ENCODE measurements around the gene BCL7A.

The BCL7A gene

DNA sequence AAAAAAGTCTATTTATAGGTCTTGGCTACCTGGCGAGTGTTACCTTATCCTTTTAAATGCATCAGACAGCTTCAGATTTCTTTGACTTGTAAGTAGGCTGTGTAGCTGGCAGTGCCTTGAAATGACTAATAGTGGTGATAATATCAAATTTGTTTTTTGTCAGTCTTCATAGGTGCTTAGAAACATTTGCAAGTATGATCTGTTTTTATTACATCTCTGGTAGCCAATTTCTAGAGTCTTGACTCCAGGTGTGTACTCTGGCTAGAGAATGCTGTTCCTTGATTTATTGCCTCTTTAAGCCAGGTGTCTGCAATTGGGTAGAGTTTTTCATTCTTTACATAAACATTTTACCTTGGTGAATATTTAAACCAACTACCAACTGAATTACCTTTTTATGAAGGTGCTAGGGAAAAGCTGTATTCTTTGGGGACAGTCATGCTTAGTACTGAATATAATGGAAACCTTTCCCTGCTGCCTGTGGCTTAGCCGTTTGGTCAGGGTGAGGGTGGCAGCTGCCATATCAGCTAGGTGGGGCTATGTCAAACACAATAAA, 89.5 kb downstream of the BCL7A start:
- peak; percentile 91 for DNase-seq (ENCODE audit: low read depth, low spot score)
- H3K27ac ChIP-seq: peak overlapping the region; percentile 78
